Uterus (tissue), 4 donors: Measurements from ENCODE around the gene MIGA1. TPM values are rescaled to one million over a fixed set of nuclear protein-coding genes. Genes with fewer than 3 reads are reported as not detected.

Experiments
- DNase-seq, 2 donors: peaks; one replicate each; pipeline ENCODE4 v3.0.0-alpha.2; 2019 to 2020
- H3K27ac ChIP-seq, 2 donors: fragments of 200-600 bp; sonication (generic); 1 replicate in 1 of 2; 2 replicates in 1 of 2; pipeline ENCODE4 v1.5.1; 2016 to 2018
- H3K27me3 ChIP-seq, 2 donors: fragments of 200-600 bp; sonication (generic); one replicate each; pipeline ENCODE4 v1.5.1; 2018 to 2019; ENCODE audit warnings: control low read depth in 1 of 2
- H3K36me3 ChIP-seq, 2 donors: fragments of 200-600 bp; sonication (generic); one replicate each; pipeline ENCODE4 v1.5.1; 2019; ENCODE audit warnings: control low read depth in 1 of 2
- H3K4me1 ChIP-seq, 2 donors: fragments of 200-600 bp; sonication (generic); one replicate each; pipeline ENCODE4 v1.5.1; 2018 to 2019; ENCODE audit warnings: control low read depth in 1 of 2
- H3K4me3 ChIP-seq, 2 donors: fragments of 200-600 bp; sonication (generic); 1 replicate in 1 of 2; 2 replicates in 1 of 2; pipeline ENCODE4 v1.5.1; 2018 to 2019; ENCODE audit warnings: mild to moderate bottlenecking in 1 of 2
- H3K9me3 ChIP-seq, 2 donors: fragments of 200-600 bp; sonication (generic); one replicate each; pipeline ENCODE4 v1.5.1; 2019; ENCODE audit warnings: control low read depth in 1 of 2
- POLR2A ChIP-seq, 2 donors: fragments of 450-650 bp; IDR thresholded peaks; one replicate each; pipeline ENCODE4 v1.6.1; 2016; ENCODE audit warnings: antibody characterized with exemption in 2 of 2, mild to moderate bottlenecking in 1 of 2, moderate library complexity in 1 of 2
- intact Hi-C: fragments of 100-400 bp; cut with DNase I; formaldehyde crosslinking; loops from one replicate; pipeline ENCODE4 v1.15.1; 2023; ENCODE audit warnings: low total_unique reads
- total RNA-seq, 4 donors: library from RNA; depleted of rRNA in 3 of 4; stranded (reverse); fragments of >200 nt in 3 of 4; gene quantifications; one replicate each; pipeline versions ENCODE4 v1.1.0 to v1.2.4, GENCODE V29; 2014 to 2023
- TF ChIP-seq, protein P1 (sequence below), 4 experiments: fragments of 200-600 bp in 2 of 4; fragments of 450-650 bp in 2 of 4; sonication (generic) in 2 of 4; IDR thresholded peaks; one replicate each; pipeline ENCODE4 v1.5.1; 2016 to 2019; ENCODE audit warnings: antibody characterized with exemption in 4 of 4, mild to moderate bottlenecking in 2 of 4, moderate library complexity in 1 of 4
- donor health status: DM: yes; HTN: yes; CAD: no.

MIGA1 gene
- total RNA-seq, 4 donors from 2014 or later: 3.8 to 36.6 (median 22.9) TPM

DNA sequence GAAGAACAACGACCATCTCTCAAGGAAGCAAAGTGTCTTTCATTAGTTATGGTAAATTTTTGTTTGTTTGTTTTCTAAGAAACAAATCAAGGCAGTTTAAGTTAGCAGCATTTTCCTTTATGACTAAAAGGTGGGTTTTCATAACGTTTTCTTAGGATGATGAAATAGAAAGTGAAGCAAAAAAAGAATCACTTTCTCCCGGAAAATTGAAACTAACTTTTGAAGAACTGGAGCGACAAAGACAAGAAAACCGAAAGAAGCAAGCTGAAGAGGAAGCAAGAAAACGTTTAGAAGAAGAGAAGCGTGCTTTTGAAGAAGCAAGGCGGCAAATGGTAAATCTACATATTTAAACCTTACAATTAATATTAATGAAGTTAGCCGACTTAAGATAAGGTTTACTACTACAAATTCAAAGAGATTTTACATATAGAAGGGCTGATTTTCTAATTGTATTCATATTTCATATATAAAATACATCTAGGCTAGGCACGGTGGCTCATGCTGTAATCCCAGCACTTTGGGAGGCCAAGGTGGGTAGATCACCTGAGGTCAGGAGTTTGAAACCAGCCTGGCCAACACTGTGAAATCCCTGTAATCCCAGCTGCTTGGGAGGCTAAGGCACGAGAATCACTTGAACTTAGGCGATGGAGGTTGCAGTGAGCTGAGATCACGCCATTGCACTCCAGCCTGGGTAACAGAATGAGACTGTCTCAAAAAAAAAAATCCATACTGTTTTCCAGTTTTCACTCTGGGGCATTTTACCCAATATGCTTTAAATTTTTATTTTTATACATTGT is 147.3 kb downstream of the MIGA1 start:
- Histone ChIP-seq H3K4me1 (peaks cover 0 to 5% of the 10 kb centered on the region in 2 donors), H3K4me3 (no peak overlapping the region)
- TF ChIP-seq POLR2A (IDR thresholded peaks at IDR 0.05): no peak
- TF ChIP-seq, protein P1, sequence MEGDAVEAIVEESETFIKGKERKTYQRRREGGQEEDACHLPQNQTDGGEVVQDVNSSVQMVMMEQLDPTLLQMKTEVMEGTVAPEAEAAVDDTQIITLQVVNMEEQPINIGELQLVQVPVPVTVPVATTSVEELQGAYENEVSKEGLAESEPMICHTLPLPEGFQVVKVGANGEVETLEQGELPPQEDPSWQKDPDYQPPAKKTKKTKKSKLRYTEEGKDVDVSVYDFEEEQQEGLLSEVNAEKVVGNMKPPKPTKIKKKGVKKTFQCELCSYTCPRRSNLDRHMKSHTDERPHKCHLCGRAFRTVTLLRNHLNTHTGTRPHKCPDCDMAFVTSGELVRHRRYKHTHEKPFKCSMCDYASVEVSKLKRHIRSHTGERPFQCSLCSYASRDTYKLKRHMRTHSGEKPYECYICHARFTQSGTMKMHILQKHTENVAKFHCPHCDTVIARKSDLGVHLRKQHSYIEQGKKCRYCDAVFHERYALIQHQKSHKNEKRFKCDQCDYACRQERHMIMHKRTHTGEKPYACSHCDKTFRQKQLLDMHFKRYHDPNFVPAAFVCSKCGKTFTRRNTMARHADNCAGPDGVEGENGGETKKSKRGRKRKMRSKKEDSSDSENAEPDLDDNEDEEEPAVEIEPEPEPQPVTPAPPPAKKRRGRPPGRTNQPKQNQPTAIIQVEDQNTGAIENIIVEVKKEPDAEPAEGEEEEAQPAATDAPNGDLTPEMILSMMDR (IDR thresholded peaks at IDR 0.05): no peak

DNA sequence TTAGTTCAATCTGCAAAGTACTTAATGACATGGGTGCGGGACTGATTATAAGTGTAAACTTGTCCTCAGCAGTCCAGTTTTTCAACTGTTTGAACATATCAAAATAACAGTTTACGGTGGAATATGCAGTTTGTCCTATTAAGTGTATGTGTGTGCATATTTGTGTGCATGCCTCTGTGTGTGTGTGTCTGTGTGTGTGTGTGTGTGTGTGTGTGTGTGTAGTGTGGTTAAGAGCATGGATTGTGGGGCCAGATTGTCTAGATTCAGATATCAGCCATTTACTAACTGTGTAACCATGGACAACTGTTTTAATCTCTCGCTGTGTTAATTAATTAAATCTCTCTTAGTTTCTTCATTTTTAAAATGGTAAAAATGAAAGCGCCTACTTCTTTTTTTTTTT is 148.0 kb downstream of the MIGA1 start:
- DNase-seq: no peak
- TF ChIP-seq, protein P1 (IDR thresholded peaks at IDR 0.05): no peak
- TF ChIP-seq POLR2A (IDR thresholded peaks at IDR 0.05): no peak

More for the DNA sequence above, 147.3 kb downstream of the MIGA1 start:
- Histone ChIP-seq H3K9me3 (no peaks in the 10 kb centered on the region), H3K36me3 (no peaks in the 10 kb centered on the region), H3K27me3 (no peaks in the 10 kb centered on the region), H3K27ac (peak overlapping the region; percentile 1 to 8)
- DNase-seq: no peak
- intact Hi-C loops: no loop called here

More for the DNA sequence above, 148.0 kb downstream of the MIGA1 start:
- intact Hi-C loops: no loop called here
- no peaks in the 10 kb centered on the region for H3K27me3 ChIP-seq
- H3K9me3 ChIP-seq: no peaks in the 10 kb centered on the region
- H3K36me3 ChIP-seq: no peaks in the 10 kb centered on the region
- H3K4me1 ChIP-seq: peaks cover 0 to 5% of the 10 kb centered on the region in 2 donors
- H3K27ac ChIP-seq: no peak overlapping the region
- H3K4me3 ChIP-seq: no peak overlapping the region

Other genes starting within 250 kb of the MIGA1 start
- gene ZZZ3, start 97.0 kb upstream of the MIGA1 start, total RNA-seq: 100 to 1,000 TPM in 1 of 4 donors, 10 to 100 TPM in 3; 36.6 to 182 (median 79.6) TPM
- 100 to 1,000 TPM in 2 of 4 donors, 10 to 100 TPM in 2; 67.1 to 193 (median 123) TPM for gene USP33, start 19.8 kb upstream of the MIGA1 start, total RNA-seq
- 10 to 100 TPM in 3 of 4 donors, 1 to 10 TPM in 1; 9.5 to 48.4 (median 34.9) TPM for gene NEXN, start 109.0 kb downstream of the MIGA1 start, total RNA-seq
- 100 to 1,000 TPM in 2 of 4 donors, 10 to 100 TPM in 2; 40.6 to 300 (median 116) TPM for gene FUBP1, start 199.4 kb downstream of the MIGA1 start, total RNA-seq
- 10 to 100 TPM; 38.0 to 70.9 (median 59.1) TPM for gene DNAJB4, start 225.3 kb downstream of the MIGA1 start, total RNA-seq